ENCODE results near the gene SMO. TPM values are rescaled to one million over a fixed set of nuclear protein-coding genes. Genes with fewer than 3 reads are reported as not detected.

SMO gene
- polyA plus RNA-seq, 3 donors: 0.07 TPM; not detected in 2

- Histone ChIP-seq H3K9me3 (replicated peaks in 1 of 2; ENCODE audit: control insufficient read depth in 1 of 2, insufficient read depth in 1 of 2, low read length in 2 of 2) (no peaks in the 10 kb centered on the region), H3K79me2 (ENCODE audit: insufficient read depth, low read length) (no peaks in the 10 kb centered on the region), H3K4me3 (replicated peaks in 1 of 3; ENCODE audit: low read depth in 2 of 3, low read length in 3 of 3) (peak overlapping the region in 1 of 3 experiments; percentile 47), H3K27ac (ENCODE audit: low read depth in 1 of 2, low read length in 2 of 2) (peak overlapping the region in 1 of 2 donors; percentile 20), H3K36me3 (replicated peaks in 1 of 2; ENCODE audit: control insufficient read depth in 1 of 2, insufficient read depth in 2 of 2, low read length in 2 of 2) (no peaks in the 10 kb centered on the region), H3K27me3 (ENCODE audit: control insufficient read depth in 2 of 2, insufficient read depth in 2 of 2, low read length in 2 of 2) (no peaks in the 10 kb centered on the region), H4K20me1 (ENCODE audit: insufficient read depth, low read length) (no peaks in the 10 kb centered on the region), H3K4me1 (ENCODE audit: control insufficient read depth in 1 of 2, insufficient read depth in 2 of 2, low read length in 2 of 2) (peaks cover 19% of the 10 kb centered on the region in 2 donors), H2AFZ (ENCODE audit: insufficient read depth, low read depth, low read length, poor library complexity, severe bottlenecking) (no peak overlapping the region), H3K4me2 (replicated peaks; ENCODE audit: extremely low read depth, low read length, poor library complexity, severe bottlenecking) (peak overlapping the region; percentile 33), H3K9ac (ENCODE audit: insufficient read depth, low read length, poor library complexity, severe bottlenecking) (no peak overlapping the region)
- Mint-ChIP-seq H3K9me3 (peaks cover 0 to 1% (median 0%) of the 10 kb centered on the region in 7 donors), H3K27me3 (ENCODE audit: low read depth in 3 of 3) (peaks cover 0 to 2% (median 0%) of the 10 kb centered on the region in 3 donors), H3K36me3 (no peaks in the 10 kb centered on the region), H3K4me3 (peak overlapping the region in 1 of 2 donors; percentile 39), H3K4me1 (peaks cover 23% of the 10 kb centered on the region), H3K27ac (peak overlapping the region in 2 of 7 donors; percentile 19 to 38)
- intact Hi-C loops (cut with micrococcal nuclease): no loop called here
- TF ChIP-seq CTCF (IDR thresholded peaks at IDR 0.05): no peak
- no CpG with 5 or more reads among the region's 4 CpGs for WGBS (ENCODE audit: insufficient coverage)
- peak in 1 of 3 donors; percentile 9 for DNase-seq
These were observed 9.3 kb downstream of the SMO start for GRCh38 chr7:129197771-129198170.

DNA sequence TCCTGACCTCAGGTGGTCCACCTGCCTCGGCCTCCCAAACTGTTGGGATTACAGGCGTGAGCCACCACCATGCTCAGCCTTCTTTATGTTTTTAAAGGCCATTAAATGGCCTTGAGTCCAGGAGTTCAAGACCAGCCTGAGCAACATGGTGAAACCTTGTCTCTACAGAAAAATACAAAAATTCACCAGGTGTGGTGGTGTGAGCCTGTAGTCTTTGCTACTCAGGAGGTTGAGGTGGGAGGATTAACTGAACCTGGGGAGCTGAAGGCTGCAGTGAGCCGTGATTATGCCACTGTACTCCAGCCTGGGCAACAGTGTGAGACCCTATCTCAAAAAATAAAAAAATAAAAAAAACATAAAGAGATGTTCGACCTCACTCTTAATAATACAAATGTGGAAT, 11.0 kb downstream of the SMO start:
- no peaks in the 10 kb centered on the region for H3K9me3 ChIP-seq (replicated peaks in 1 of 2; ENCODE audit: control insufficient read depth in 1 of 2, insufficient read depth in 1 of 2, low read length in 2 of 2)
- no peaks in the 10 kb centered on the region for H3K27me3 ChIP-seq (ENCODE audit: control insufficient read depth in 2 of 2, insufficient read depth in 2 of 2, low read length in 2 of 2)
- H3K36me3 ChIP-seq (replicated peaks in 1 of 2; ENCODE audit: control insufficient read depth in 1 of 2, insufficient read depth in 2 of 2, low read length in 2 of 2): no peaks in the 10 kb centered on the region
- Mint-ChIP-seq H3K36me3 (no peaks in the 10 kb centered on the region), H3K9me3 (peaks cover 0 to 1% (median 0%) of the 10 kb centered on the region in 7 donors), H3K27me3 (ENCODE audit: low read depth in 3 of 3) (no peaks in the 10 kb centered on the region), H3K4me3 (no peak overlapping the region), H3K4me1 (peaks cover 23% of the 10 kb centered on the region), H3K27ac (no peak overlapping the region)
- no peak overlapping the region for H2AFZ ChIP-seq (ENCODE audit: insufficient read depth, low read depth, low read length, poor library complexity, severe bottlenecking)
- no peaks in the 10 kb centered on the region for H3K79me2 ChIP-seq (ENCODE audit: insufficient read depth, low read length)
- DNase-seq: no peak
- H3K4me1 ChIP-seq (ENCODE audit: control insufficient read depth in 1 of 2, insufficient read depth in 2 of 2, low read length in 2 of 2): peaks cover 19 to 20% of the 10 kb centered on the region in 2 donors
- H3K27ac ChIP-seq (ENCODE audit: low read depth in 1 of 2, low read length in 2 of 2): no peak overlapping the region
- WGBS (ENCODE audit: insufficient coverage): 94% methylated on average over 2 of the region's 4 CpGs
- H3K9ac ChIP-seq (ENCODE audit: insufficient read depth, low read length, poor library complexity, severe bottlenecking): no peak overlapping the region
- H3K4me2 ChIP-seq (replicated peaks; ENCODE audit: extremely low read depth, low read length, poor library complexity, severe bottlenecking): no peak overlapping the region
- H4K20me1 ChIP-seq (ENCODE audit: insufficient read depth, low read length): no peaks in the 10 kb centered on the region
- no peak overlapping the region for H3K4me3 ChIP-seq (replicated peaks in 1 of 3; ENCODE audit: low read depth in 2 of 3, low read length in 3 of 3)
- intact Hi-C loops (cut with micrococcal nuclease): no loop called here
- no peak for TF ChIP-seq CTCF (IDR thresholded peaks at IDR 0.05)
